Common myeloid progenitor, CD34-positive (primary cell): ENCODE results near the gene SHISA6.
"Not testable (repeated sequence)": the region's sequence is repeated elsewhere in the genome, so short reads cannot be mapped to it uniquely, and the experiment has no call there.

Source experiments
- CTCF ChIA-PET: fragments of 350-600 bp; sonication (Branson Sonifier 250); formaldehyde crosslinking; loops from one replicate; lab custom pipeline; 2021; ENCODE audit warnings: antibody characterized with exemption; lab: Charles Lee
- POLR2A ChIA-PET: fragments of 350-600 bp; sonication (Branson Sonifier 250); formaldehyde crosslinking; loops from one replicate; lab custom pipeline; 2021; ENCODE audit warnings: antibody characterized with exemption; lab: Charles Lee
- DNase-seq, 3 donors: peaks; one replicate each; pipeline versions ENCODE4 v3.0.0 to v3.0.0-alpha.2; 2013
- H3K27ac ChIP-seq, 2 experiments: 1 replicate in 1 of 2; 2 replicates in 1 of 2; pipeline ENCODE4 v1.7.0; 2013; ENCODE audit warnings: inconsistent platforms in 2 of 2, low read length in 2 of 2, mild to moderate bottlenecking in 2 of 2, low read depth in 1 of 2, moderate library complexity in 1 of 2; ENCODE audit not compliant: severe bottlenecking in 2 of 2, insufficient read depth in 1 of 2, poor library complexity in 1 of 2
- H3K27me3 ChIP-seq, 5 experiments: replicated peaks in 2 of 5; 1 replicate in 3 of 5; 2 replicates in 2 of 5; pipeline versions ENCODE4 v1.6.1 to v1.7.0; 2013; ENCODE audit warnings: low read length in 4 of 5, mild to moderate bottlenecking in 2 of 5, moderate library complexity in 2 of 5, inconsistent platforms in 1 of 5; ENCODE audit not compliant: insufficient read depth in 5 of 5, control insufficient read depth in 4 of 5
- H3K36me3 ChIP-seq, 4 experiments: 1 replicate in 2 of 4; 2 replicates in 2 of 4; pipeline versions ENCODE4 v1.6.1 to v1.7.0; 2013; ENCODE audit warnings: low read length in 3 of 4, control low read depth in 1 of 4, mild to moderate bottlenecking in 1 of 4; ENCODE audit not compliant: control insufficient read depth in 4 of 4, insufficient read depth in 4 of 4
- H3K4me1 ChIP-seq, 4 experiments: 1 replicate in 3 of 4; 2 replicates in 1 of 4; pipeline versions ENCODE4 v1.6.1 to v1.7.1; 2013; ENCODE audit warnings: low read length in 3 of 4, mild to moderate bottlenecking in 3 of 4, control low read depth in 1 of 4, inconsistent platforms in 1 of 4, moderate library complexity in 1 of 4; ENCODE audit not compliant: control insufficient read depth in 4 of 4, insufficient read depth in 4 of 4; ENCODE audit errors: control extremely low read depth in 1 of 4
- H3K4me3 ChIP-seq, 7 experiments: 1 replicate in 4 of 7; 2 replicates in 3 of 7; pipeline versions ENCODE4 v1.5.1 to v1.7.0; 2013; ENCODE audit warnings: mild to moderate bottlenecking in 7 of 7, low read length in 6 of 7, moderate library complexity in 6 of 7, inconsistent platforms in 2 of 7, low read depth in 2 of 7, control low read depth in 1 of 7; ENCODE audit not compliant: insufficient read depth in 4 of 7, control insufficient read depth in 1 of 7; ENCODE audit errors: extremely low read depth in 1 of 7
- H3K9me3 ChIP-seq, 5 experiments: 1 replicate in 4 of 5; 2 replicates in 1 of 5; pipeline versions ENCODE4 v1.6.1 to v1.7.1; 2013; ENCODE audit warnings: low read length in 4 of 5, mild to moderate bottlenecking in 2 of 5, inconsistent platforms in 1 of 5, low read depth in 1 of 5, moderate library complexity in 1 of 5; ENCODE audit not compliant: control insufficient read depth in 4 of 5, insufficient read depth in 2 of 5; ENCODE audit errors: control extremely low read depth in 1 of 5
- WGBS: methylation state at CpG from one replicate; pipeline ENCODE4 v1.1.5; 2013; ENCODE audit not compliant: insufficient coverage; 5-methylcytosine and 5-hydroxymethylcytosine counted together

The SHISA6 gene

GRCh38 chr17:11300201-11300600 lies 59.2 kb downstream of the SHISA6 start:
- CTCF ChIA-PET = no interaction called here
- no peak for DNase-seq
- no peak overlapping the region for H3K27ac ChIP-seq
- 96% methylated on average over 5 of the region's 7 CpGs for WGBS
- no peaks in the 10 kb centered on the region for H3K27me3 ChIP-seq
- no peaks in the 10 kb centered on the region for H3K4me1 ChIP-seq
- POLR2A ChIA-PET = no interaction called here
- H3K4me3 ChIP-seq = no peak overlapping the region
- no peaks in the 10 kb centered on the region for H3K36me3 ChIP-seq
- H3K9me3 ChIP-seq = peaks cover 0 to 5% (median 0%) of the 10 kb centered on the region in 5 experiments

- 83% methylated on average over 4 of the region's 6 CpGs for WGBS
Observed at GRCh38 chr17:11300738-11301137, 59.7 kb downstream of the SHISA6 start.

GRCh38 chr17:11301874-11302273 lies 60.9 kb downstream of the SHISA6 start:
- H3K27ac ChIP-seq, H3K27me3 ChIP-seq, H3K36me3 ChIP-seq, DNase-seq, POLR2A ChIA-PET, H3K9me3 ChIP-seq, H3K4me3 ChIP-seq, H3K4me1 ChIP-seq, CTCF ChIA-PET: not testable (repeated sequence)
- WGBS = 89% methylated on average over 3 of the region's 5 CpGs

More at GRCh38 chr17:11300738-11301137, 59.7 kb downstream of the SHISA6 start:
- no peak for DNase-seq
- ChIA-PET POLR2A (no interaction called here), CTCF (no interaction called here)
- no peak overlapping the region for H3K4me3 ChIP-seq
- H3K9me3 ChIP-seq = peaks cover 0 to 5% (median 0%) of the 10 kb centered on the region in 5 experiments
- no peaks in the 10 kb centered on the region for H3K4me1 ChIP-seq
- H3K27me3 ChIP-seq = no peaks in the 10 kb centered on the region
- H3K27ac ChIP-seq = no peak overlapping the region
- H3K36me3 ChIP-seq = no peaks in the 10 kb centered on the region

DNA sequence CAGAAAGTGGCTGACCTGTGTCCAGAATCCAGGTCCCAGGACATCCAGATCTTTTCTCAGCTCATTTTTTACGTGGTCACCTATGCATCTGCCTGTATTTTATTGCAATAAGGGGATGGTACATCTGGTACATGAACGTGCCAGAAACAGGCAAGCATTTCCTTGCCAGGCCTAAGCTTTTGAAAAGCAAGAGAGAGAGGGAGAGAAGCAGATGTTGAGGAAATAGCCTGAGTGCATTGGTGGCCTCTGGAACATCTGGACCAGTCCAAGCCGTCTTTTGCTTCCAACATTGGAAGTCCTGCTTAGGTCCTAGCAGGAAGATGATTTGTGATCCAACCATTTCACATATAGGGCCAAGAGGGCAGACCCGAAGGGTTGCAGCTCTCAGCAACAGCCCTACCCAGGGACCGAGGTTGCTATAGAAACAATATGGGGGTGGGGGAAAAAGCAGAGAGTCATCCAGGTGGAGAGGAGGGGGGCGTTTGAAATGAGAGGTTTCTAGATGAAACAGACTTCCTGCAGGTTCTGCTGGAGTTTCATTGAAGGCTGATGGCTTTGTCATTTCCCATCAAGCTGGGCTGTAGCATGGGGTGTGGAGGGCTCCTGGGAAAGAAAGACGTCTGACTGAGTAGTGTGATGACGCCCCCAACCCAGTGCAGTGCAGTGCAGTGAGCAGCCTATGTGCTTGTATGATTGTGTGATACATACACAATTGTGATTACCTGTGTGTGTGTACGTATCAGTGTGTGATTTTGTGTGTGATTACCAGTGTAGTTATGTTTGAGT lies 61.6 kb downstream of the SHISA6 start:
- H3K36me3 ChIP-seq = no peaks in the 10 kb centered on the region
- no peaks in the 10 kb centered on the region for H3K4me1 ChIP-seq
- 98% methylated on average over 6 of the region's 9 CpGs for WGBS
- ChIA-PET POLR2A (no interaction called here), CTCF (no interaction called here)
- no peaks in the 10 kb centered on the region for H3K27me3 ChIP-seq
- H3K4me3 ChIP-seq = no peak overlapping the region
- peaks cover 0 to 5% (median 0%) of the 10 kb centered on the region in 5 experiments for H3K9me3 ChIP-seq
- H3K27ac ChIP-seq = no peak overlapping the region
- no peak for DNase-seq

DNA sequence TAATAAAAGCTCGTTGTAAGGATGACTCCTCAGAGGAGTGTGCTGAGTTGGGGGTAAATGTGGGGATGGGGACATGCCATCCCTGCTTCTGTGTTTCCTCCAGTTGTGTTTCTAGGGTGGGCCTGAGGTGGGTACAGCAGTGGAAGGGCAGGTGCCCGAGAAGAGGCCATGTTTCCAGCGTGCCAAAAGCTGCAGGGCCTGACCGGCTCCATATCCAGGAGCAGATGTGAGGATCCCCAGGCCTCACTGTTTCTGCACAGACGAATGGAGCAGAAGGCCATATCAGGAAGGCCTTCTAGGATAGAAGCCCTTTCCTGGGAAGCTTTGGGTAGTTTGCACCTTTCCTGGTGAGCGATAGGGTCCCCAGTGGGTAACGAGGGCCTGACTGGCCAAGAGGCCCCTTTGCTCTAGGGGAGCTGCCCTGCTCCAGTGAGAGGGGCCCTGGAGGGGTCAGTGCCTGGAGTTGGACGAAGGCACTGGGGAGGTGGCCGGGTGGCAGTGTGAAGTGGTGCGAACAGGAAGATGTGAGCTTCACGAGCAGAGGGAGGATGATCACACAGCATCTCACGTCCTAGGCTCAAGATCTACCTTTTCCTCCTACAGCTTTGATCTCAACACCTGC lies 62.9 kb downstream of the SHISA6 start:
- WGBS = 98% methylated on average over 5 of the region's 12 CpGs
- peaks cover 0 to 5% (median 0%) of the 10 kb centered on the region in 5 experiments for H3K9me3 ChIP-seq
- no peaks in the 10 kb centered on the region for H3K36me3 ChIP-seq
- POLR2A ChIA-PET = no interaction called here
- CTCF ChIA-PET = no interaction called here
- DNase-seq = no peak
- no peak overlapping the region for H3K27ac ChIP-seq
- no peak overlapping the region for H3K4me3 ChIP-seq
- H3K4me1 ChIP-seq = no peaks in the 10 kb centered on the region
- no peaks in the 10 kb centered on the region for H3K27me3 ChIP-seq

DNA sequence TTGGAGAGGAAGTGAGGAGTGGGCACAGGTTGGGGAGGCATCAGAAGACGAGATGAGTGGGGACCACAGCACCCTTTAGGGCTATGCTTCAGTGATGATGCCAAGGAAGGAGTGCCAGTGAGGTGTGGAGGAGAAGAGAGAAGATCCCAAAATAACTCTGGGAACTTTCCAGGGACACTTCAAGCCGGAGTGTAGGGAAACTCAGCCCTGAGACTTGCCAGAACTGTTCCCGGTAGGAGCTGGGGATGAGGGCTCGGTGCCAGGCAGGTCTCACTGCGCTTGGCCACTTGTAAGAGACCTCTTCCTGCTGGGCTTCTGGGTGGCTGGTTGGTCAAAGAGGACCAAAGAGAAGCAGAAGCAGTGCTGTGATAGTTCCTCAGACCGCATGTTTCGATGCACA lies 63.6 kb downstream of the SHISA6 start:
- no peak for DNase-seq
- Histone ChIP-seq H3K4me3 (no peak overlapping the region), H3K9me3 (peaks cover 0 to 5% (median 0%) of the 10 kb centered on the region in 5 experiments), H3K27me3 (no peaks in the 10 kb centered on the region), H3K27ac (no peak overlapping the region), H3K36me3 (no peaks in the 10 kb centered on the region), H3K4me1 (no peaks in the 10 kb centered on the region)
- POLR2A ChIA-PET = no interaction called here
- CTCF ChIA-PET = no interaction called here
- WGBS = 92% methylated on average over 5 of the region's 7 CpGs

GRCh38 chr17:11305524-11305923 lies 64.5 kb downstream of the SHISA6 start:
- 98% methylated on average over 9 of the region's 9 CpGs for whole genome bisulfite sequencing
- DNase-seq = no peak
- Histone ChIP-seq H3K4me3 (no peak overlapping the region), H3K27ac (no peak overlapping the region), H3K36me3 (no peaks in the 10 kb centered on the region), H3K27me3 (no peaks in the 10 kb centered on the region), H3K9me3 (peaks cover 0 to 5% (median 0%) of the 10 kb centered on the region in 5 experiments), H3K4me1 (no peaks in the 10 kb centered on the region)
- CTCF ChIA-PET = no interaction called here
- POLR2A ChIA-PET = no interaction called here
